HG02884 (cell line): ENCODE data around the gene HTR5A.

Experiments
- ATAC-seq: cut with Tn5 transposase; IDR thresholded peaks from one replicate; pipeline ENCODE4 v1.9.1; 2021; ENCODE audit warnings: mild to moderate bottlenecking, moderate library complexity; ENCODE audit not compliant: unreplicated experiment

HTR5A gene

GRCh38 chr7:155084969-155085368 lies 14.8 kb downstream of the HTR5A start:
- no peak for ATAC-seq

- ATAC-seq = peak; percentile 73
Measured at GRCh38 chr7:155090684-155091083, 20.6 kb downstream of the HTR5A start.

GRCh38 chr7:155093596-155093995 lies 23.5 kb downstream of the HTR5A start:
- no peak for ATAC-seq

DNA sequence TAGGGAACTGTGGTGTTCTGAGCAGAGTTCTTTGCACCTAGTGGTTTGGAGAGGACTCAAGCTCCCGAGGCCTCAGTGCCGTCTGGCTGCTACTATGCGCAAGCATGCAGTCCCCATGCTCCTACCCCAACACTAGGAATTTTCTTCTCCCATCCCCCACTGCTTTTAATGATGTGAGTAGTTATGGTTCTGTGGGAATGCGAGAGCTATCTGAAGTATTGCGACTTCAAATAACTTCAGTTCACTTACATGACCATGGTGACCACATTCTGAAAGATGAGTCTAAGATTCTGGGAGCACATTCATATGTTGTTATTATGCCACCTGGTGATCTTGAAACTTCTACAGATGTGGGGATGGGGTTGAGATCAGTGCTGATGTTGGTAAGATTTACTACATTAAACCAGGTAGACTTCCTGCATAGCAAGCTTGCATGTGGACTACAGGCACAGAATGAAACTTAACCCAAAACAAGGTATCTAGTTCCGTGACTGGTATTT lies 24.6 kb downstream of the HTR5A start:
- no peak for ATAC-seq

DNA sequence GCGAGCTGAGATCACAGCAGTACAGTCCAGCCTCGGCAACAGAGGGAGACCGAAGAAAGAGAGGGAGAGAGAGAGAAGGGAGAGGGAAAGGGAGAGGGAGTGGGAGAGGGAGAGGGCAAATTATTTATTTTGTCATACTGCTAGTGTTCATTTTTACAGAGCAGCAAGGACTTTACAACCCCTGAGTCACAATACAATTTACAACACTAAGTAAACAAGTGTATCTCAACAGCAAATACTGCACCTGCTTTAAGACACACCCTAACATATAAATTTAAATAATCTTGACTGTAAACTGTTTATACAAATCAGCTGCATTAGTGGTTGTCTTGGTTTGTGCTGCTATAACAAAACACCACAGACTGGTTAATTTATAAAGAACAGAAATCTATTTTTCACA lies 27.2 kb downstream of the HTR5A start:
- no peak for ATAC-seq

DNA sequence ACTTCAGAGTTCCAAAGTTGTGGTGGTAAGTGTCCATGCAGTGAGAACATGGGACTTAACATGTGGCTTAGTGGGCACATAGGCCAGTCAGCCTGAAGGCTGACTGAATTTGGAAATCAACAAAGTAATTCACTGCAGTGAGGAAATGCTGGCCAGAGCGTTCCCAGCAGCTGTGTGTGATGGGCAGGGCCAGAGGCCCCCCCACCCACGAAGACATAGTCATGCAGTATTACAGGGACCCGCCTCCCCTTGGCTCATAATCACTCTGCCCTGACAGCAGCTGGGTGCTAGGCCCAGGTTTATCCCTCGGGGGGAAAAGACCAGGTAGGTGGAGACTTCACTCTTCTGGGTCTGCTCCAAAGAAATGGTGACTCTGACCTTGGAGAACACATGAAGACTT lies 33.7 kb downstream of the HTR5A start:
- ATAC-seq = no peak

DNA sequence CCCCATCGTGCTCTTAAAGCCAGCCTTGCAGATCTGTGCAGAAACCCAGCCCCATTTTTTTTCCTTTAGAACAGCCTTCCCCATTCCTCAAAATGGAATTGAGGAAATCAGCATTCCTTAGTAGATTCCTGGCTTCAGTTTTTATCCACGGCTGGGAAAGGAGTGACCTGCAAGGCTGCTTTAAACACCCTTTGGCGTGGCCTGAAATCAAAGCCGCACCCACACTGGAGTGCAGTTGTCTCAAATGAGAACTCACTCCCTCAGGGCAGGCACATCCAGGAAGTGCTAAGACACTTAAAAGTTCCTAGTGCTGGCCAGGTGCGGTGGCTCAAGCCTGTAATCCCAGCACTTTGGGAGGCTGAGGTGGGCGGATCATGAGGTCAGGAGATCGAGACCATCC lies 34.8 kb downstream of the HTR5A start:
- ATAC-seq = no peak

- ATAC-seq = no peak
Measured at GRCh38 chr7:155106356-155106755, 36.2 kb downstream of the HTR5A start.

GRCh38 chr7:155107126-155107525 lies 37.0 kb downstream of the HTR5A start:
- no peak for ATAC-seq

DNA sequence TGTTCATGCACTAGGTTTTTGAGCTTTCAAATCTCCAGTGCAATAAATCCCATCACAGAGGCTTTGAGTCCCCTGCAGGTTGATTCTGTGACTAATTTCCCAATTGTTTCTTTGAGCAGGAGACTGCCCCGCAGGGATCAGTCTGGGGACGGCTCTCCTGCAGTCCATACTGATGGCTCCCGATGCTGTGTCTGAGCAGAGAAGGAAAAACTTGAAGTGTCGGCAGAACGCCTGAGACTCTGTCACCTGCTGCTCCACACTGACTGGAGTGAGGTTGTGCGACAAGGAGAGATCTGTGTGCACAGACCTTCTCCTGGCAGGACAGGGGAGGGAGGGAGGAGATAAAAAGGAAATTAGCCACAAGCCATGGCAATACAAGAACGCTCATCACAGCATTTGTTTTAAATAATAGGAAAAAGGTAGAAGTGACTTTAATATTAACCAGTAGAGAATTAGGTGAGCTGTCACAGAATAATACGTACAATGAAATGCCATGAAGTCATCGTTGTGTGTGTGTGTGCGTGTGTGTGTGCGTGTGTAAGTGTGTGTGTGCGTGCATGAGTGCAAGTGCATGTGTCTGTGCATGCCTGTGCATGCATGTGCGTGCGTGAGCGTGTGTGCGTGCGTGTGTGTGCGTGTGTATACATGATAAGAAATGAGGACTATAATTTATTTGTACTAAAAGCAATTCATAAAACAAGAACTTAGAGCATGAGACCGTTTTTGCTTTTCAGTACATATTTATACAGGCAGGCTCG lies 38.2 kb downstream of the HTR5A start:
- no peak for ATAC-seq

DNA sequence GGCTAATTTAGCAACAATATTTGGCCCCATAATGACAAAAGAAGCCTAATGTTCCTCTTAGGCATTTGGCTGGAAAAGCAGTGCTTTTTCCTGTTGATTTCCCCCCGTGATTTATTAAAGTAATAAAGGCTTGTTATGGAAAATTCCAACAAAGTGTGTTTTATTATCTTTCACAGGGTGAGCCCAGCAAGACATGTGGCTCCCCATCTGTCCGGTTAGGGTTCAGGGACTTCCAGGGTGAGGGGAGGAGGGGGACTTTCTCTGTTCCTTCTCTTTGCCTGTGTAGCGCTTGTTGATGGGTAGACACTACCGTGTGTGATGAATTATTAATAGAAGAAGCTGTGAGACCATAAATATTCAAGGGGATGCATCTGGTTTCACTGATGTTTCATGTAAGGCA lies 39.0 kb downstream of the HTR5A start:
- no peak for ATAC-seq

GRCh38 chr7:155115288-155115687 lies 45.2 kb downstream of the HTR5A start:
- no peak for ATAC-seq

GRCh38 chr7:155119801-155120382 lies 49.8 kb downstream of the HTR5A start:
- ATAC-seq = no peak

GRCh38 chr7:155120460-155120859 lies 50.3 kb downstream of the HTR5A start:
- ATAC-seq = no peak

DNA sequence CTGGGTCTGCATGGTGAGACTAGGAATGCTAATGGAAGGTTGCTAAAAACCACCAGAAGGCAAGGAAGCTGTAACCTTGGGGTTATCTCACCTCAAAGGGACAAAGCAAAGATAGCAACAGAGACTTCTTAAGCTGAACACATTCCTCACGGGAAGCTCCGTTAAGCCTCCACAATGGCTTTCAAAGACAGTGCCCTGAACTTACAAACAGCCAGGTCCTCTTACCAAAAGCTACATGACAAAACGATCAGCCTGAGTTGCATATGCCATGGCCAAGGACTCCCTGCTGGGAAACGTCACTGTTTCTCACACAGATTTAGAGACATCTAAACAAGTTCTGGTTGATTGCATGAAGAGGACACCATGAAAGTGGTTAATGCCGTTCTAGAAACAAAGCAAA lies 52.7 kb downstream of the HTR5A start:
- ATAC-seq = no peak

DNA sequence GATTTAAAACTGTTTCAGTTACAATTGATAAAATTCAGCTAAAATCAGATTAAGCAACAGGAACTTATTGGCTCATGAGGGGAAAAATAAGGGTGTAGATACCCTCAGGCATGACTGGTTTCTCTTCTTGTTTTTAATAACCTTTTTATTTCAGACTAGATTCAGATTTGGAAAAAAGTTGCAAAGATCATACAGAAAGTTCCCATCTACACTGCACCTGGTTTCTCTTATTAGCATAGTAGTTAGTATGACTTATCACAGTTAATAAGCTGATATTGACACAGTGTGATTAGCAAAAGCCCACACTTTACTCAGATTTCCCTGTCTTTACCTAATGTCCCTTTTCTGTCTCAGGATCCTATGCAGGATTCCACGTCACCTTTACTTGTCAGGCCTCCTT lies 53.3 kb downstream of the HTR5A start:
- ATAC-seq = no peak

- no peak for ATAC-seq
Measured at GRCh38 chr7:155124706-155125105, 54.6 kb downstream of the HTR5A start.

GRCh38 chr7:155129186-155129585 lies 59.1 kb downstream of the HTR5A start:
- ATAC-seq = no peak

- no peak for ATAC-seq
Measured at GRCh38 chr7:155129789-155130188, 59.7 kb downstream of the HTR5A start.

GRCh38 chr7:155130493-155130892 lies 60.4 kb downstream of the HTR5A start:
- no peak for ATAC-seq

GRCh38 chr7:155131090-155131489 lies 61.0 kb downstream of the HTR5A start:
- ATAC-seq = no peak

- ATAC-seq = no peak
Measured at GRCh38 chr7:155132431-155132830, 62.3 kb downstream of the HTR5A start.
